Measurements from ENCODE around the gene EFEMP1.

- no peak for TF ChIP-seq CTCF (conservative IDR thresholded peaks at IDR 0.05 in 1 of 2, IDR thresholded peaks at IDR 0.05 in 1 of 2; ENCODE audit: extremely low read depth in 1 of 2, insufficient read depth in 1 of 2, low read depth in 1 of 2, low read length in 2 of 2)
- no peak for TF ChIP-seq EZH2 (IDR thresholded peaks at IDR 0.05; ENCODE audit: borderline replicate concordance, low read length)
Observed at GRCh38 chr2:55885944-55886281, 37.7 kb downstream of the EFEMP1 start.
